Neural cell (in vitro differentiated cells): ENCODE measurements around the gene YKT6. TPM values are rescaled to one million over a fixed set of nuclear protein-coding genes. Genes with fewer than 3 reads are reported as not detected.

Experiments used
- H2AFZ ChIP-seq: fragments of 200-600, 300-800 bp; sonication (generic), shearing (Covaris generic); 2 replicates; pipeline ENCODE4 v1.6.0; 2014; ENCODE audit warnings: low read depth, mild to moderate bottlenecking, antibody characterized with exemption, low read length, moderate library complexity
- H3F3A ChIP-seq: fragments of 200-600 bp; shearing (Covaris generic); 2 replicates; pipeline ENCODE4 v1.6.1; 2016; ENCODE audit warnings: mild to moderate bottlenecking, moderate library complexity, mixed read lengths, antibody characterized with exemption, low read length; ENCODE audit not compliant: insufficient read depth, poor library complexity, severe bottlenecking
- H3K27ac ChIP-seq: fragments of 200-600, 300-800 bp; sonication (generic), shearing (Covaris generic); 2 replicates; pipeline ENCODE4 v1.5.1; 2014; ENCODE audit warnings: mild to moderate bottlenecking, low read length, moderate library complexity
- H3K27me3 ChIP-seq: fragments of 300-800, 200-600 bp; sonication (generic), shearing (Covaris generic); 2 replicates; pipeline ENCODE4 v1.6.0; 2014; ENCODE audit warnings: mild to moderate bottlenecking, low read depth, low read length, moderate library complexity; ENCODE audit not compliant: insufficient read depth
- H3K36me3 ChIP-seq: fragments of 300-800, 200-600 bp; sonication (generic), shearing (Covaris generic); 2 replicates; pipeline ENCODE4 v1.5.1; 2014; ENCODE audit warnings: mild to moderate bottlenecking, antibody characterized with exemption, low read length, moderate library complexity; ENCODE audit not compliant: insufficient read depth
- H3K4me2 ChIP-seq: fragments of 300-800, 200-600 bp; sonication (generic), shearing (Covaris generic); 2 replicates; pipeline ENCODE4 v1.6.0; 2014; ENCODE audit warnings: mild to moderate bottlenecking, low read length
- H3K4me3 ChIP-seq: fragments of 300-800, 200-600 bp; sonication (generic), shearing (Covaris generic); 2 replicates; pipeline ENCODE4 v1.5.1; 2014; ENCODE audit warnings: mild to moderate bottlenecking, low read length, moderate library complexity
- H3K79me2 ChIP-seq: fragments of 200-600 bp; shearing (Covaris generic); replicated peaks from 2 replicates; pipeline ENCODE4 v1.6.0; 2014; ENCODE audit warnings: mild to moderate bottlenecking, low read length, moderate library complexity; ENCODE audit not compliant: insufficient read depth
- H3K9ac ChIP-seq: fragments of 300-800, 200-600 bp; sonication (generic), shearing (Covaris generic); 2 replicates; pipeline ENCODE4 v1.6.1; 2016; ENCODE audit warnings: mild to moderate bottlenecking, low read length, mixed read lengths
- H3K9me2 ChIP-seq: fragments of 200-600 bp; shearing (Covaris generic); 2 replicates; pipeline ENCODE4 v1.6.1; 2016; ENCODE audit warnings: mild to moderate bottlenecking, low read length, mixed read lengths; ENCODE audit not compliant: insufficient read depth
- H3K9me3 ChIP-seq: fragments of 200-600, 300-800 bp; sonication (generic), shearing (Covaris generic); 2 replicates; pipeline ENCODE4 v1.6.1; 2016; ENCODE audit warnings: mild to moderate bottlenecking, mixed run types, low read length, moderate library complexity, mixed read lengths
- H4K20me1 ChIP-seq: fragments of 200-600 bp; shearing (Covaris generic); 2 replicates; pipeline ENCODE4 v1.6.1; 2016; ENCODE audit warnings: mild to moderate bottlenecking, mixed run types; ENCODE audit not compliant: insufficient read depth
- EP300 ChIP-seq: fragments of 450-650 bp; conservative IDR thresholded peaks from 2 replicates; pipeline ENCODE4 v1.6.1; 2014; ENCODE audit warnings: antibody characterized with exemption, mild to moderate bottlenecking, moderate library complexity; ENCODE audit not compliant: poor library complexity, severe bottlenecking
- EZH2 ChIP-seq: fragments of 200-600, 300-800 bp; shearing (Covaris generic), sonication (generic); IDR thresholded peaks from 2 replicates; pipeline ENCODE4 v1.6.1; 2014; ENCODE audit warnings: antibody characterized with exemption, low read length, borderline replicate concordance, mild to moderate bottlenecking; ENCODE audit not compliant: insufficient read depth, poor library complexity, severe bottlenecking
- MXI1 ChIP-seq: fragments of 450-650 bp; conservative IDR thresholded peaks from 2 replicates; pipeline ENCODE4 v1.6.1; 2014; ENCODE audit warnings: antibody characterized with exemption, mild to moderate bottlenecking; ENCODE audit not compliant: poor library complexity, severe bottlenecking
- POLR2AphosphoS5 ChIP-seq: IDR thresholded peaks from 2 replicates; pipeline ENCODE4 v1.6.1; 2012
- RAD21 ChIP-seq: fragments of 450-650 bp; conservative IDR thresholded peaks from 2 replicates; pipeline ENCODE4 v1.6.1; 2014; ENCODE audit warnings: antibody characterized with exemption, mild to moderate bottlenecking, moderate library complexity
- SMC3 ChIP-seq: fragments of 450-650 bp; conservative IDR thresholded peaks from 2 replicates; pipeline ENCODE4 v1.6.1; 2014; ENCODE audit warnings: antibody characterized with exemption, mild to moderate bottlenecking, moderate library complexity; ENCODE audit not compliant: poor library complexity
- TAF1 ChIP-seq: IDR thresholded peaks from 2 replicates; pipeline ENCODE4 v1.6.1; 2012; ENCODE audit warnings: low read depth
- polyA plus RNA-seq: library from polyadenylated mRNA; depleted of rRNA; stranded (reverse); fragments of >200 nt; gene quantifications from 2 replicates; pipeline ENCODE4 v1.2.3, GENCODE V29; 2014
- TF ChIP-seq, protein P1 (sequence below): fragments of 450-650 bp; IDR thresholded peaks from 2 replicates; pipeline ENCODE4 v1.5.1; 2014; ENCODE audit warnings: antibody characterized with exemption, mild to moderate bottlenecking, moderate library complexity; ENCODE audit not compliant: poor library complexity, severe bottlenecking
- TF ChIP-seq, protein P2 (sequence below): IDR thresholded peaks from 2 replicates; pipeline ENCODE4 v1.6.1; 2012; ENCODE audit warnings: borderline replicate concordance

The YKT6 gene
- polyA plus RNA-seq, 1 donor from 2014 or later, result 93.4 TPM

DNA sequence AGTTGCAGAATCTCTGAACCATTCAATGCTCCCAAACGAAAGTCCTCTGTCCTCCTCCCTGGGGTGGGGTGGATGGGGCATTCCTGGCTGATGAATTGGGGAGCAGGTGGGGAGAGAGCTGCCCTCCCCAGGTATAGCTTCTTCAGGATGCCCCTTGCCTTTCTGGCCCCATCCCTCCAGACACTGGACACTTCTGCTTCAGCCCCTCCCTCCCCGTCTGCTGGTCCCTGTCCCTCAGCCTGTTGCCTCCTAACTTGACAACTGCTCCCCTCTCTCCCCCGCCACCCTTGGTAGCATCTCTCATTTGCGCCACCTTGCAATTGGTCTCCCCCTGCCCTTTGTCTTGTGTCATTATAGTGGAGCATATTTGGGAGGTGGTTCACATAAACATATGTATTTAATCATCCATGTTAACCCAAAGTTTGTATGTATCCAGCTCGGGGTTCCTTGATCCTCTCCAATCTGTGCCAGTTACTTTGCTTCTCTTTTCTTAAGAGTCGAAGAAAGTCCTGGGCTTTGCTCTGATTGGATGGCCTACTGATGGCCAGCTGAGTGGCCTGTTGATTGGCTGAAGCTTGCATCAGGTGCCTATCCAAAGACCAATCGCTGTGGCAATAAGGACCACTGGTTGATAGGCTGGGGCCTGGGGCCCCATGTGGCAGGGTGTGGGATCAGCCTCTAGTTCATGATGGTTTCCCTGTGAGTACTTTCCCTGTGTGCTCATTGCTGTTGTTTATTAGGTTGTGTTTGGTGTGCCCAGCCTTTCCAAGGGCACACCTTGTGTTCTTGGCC is 7.6 kb upstream of the YKT6 start:
- H3K27ac ChIP-seq, result no peak overlapping the region
- H3F3A ChIP-seq, result no peaks in the 10 kb centered on the region
- H3K79me2 ChIP-seq, result no peaks in the 10 kb centered on the region
- no peak overlapping the region for H3K4me2 ChIP-seq
- no peaks in the 10 kb centered on the region for H3K27me3 ChIP-seq
- H3K9ac ChIP-seq, result no peak overlapping the region
- TF ChIP-seq, protein P1, sequence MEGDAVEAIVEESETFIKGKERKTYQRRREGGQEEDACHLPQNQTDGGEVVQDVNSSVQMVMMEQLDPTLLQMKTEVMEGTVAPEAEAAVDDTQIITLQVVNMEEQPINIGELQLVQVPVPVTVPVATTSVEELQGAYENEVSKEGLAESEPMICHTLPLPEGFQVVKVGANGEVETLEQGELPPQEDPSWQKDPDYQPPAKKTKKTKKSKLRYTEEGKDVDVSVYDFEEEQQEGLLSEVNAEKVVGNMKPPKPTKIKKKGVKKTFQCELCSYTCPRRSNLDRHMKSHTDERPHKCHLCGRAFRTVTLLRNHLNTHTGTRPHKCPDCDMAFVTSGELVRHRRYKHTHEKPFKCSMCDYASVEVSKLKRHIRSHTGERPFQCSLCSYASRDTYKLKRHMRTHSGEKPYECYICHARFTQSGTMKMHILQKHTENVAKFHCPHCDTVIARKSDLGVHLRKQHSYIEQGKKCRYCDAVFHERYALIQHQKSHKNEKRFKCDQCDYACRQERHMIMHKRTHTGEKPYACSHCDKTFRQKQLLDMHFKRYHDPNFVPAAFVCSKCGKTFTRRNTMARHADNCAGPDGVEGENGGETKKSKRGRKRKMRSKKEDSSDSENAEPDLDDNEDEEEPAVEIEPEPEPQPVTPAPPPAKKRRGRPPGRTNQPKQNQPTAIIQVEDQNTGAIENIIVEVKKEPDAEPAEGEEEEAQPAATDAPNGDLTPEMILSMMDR, result no peak
- TF ChIP-seq, protein P2, sequence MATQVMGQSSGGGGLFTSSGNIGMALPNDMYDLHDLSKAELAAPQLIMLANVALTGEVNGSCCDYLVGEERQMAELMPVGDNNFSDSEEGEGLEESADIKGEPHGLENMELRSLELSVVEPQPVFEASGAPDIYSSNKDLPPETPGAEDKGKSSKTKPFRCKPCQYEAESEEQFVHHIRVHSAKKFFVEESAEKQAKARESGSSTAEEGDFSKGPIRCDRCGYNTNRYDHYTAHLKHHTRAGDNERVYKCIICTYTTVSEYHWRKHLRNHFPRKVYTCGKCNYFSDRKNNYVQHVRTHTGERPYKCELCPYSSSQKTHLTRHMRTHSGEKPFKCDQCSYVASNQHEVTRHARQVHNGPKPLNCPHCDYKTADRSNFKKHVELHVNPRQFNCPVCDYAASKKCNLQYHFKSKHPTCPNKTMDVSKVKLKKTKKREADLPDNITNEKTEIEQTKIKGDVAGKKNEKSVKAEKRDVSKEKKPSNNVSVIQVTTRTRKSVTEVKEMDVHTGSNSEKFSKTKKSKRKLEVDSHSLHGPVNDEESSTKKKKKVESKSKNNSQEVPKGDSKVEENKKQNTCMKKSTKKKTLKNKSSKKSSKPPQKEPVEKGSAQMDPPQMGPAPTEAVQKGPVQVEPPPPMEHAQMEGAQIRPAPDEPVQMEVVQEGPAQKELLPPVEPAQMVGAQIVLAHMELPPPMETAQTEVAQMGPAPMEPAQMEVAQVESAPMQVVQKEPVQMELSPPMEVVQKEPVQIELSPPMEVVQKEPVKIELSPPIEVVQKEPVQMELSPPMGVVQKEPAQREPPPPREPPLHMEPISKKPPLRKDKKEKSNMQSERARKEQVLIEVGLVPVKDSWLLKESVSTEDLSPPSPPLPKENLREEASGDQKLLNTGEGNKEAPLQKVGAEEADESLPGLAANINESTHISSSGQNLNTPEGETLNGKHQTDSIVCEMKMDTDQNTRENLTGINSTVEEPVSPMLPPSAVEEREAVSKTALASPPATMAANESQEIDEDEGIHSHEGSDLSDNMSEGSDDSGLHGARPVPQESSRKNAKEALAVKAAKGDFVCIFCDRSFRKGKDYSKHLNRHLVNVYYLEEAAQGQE, result no peak
- TF ChIP-seq SMC3 (no peak), TAF1 (no peak), EZH2 (no peak), POLR2AphosphoS5 (no peak), MXI1 (no peak), EP300 (no peak), RAD21 (no peak)
- H3K4me3 ChIP-seq, result no peak overlapping the region
- H4K20me1 ChIP-seq, result no peaks in the 10 kb centered on the region
- H3K36me3 ChIP-seq, result no peaks in the 10 kb centered on the region
- H2AFZ ChIP-seq, result no peak overlapping the region
- no peaks in the 10 kb centered on the region for H3K9me3 ChIP-seq
- no peaks in the 10 kb centered on the region for H3K9me2 ChIP-seq

DNA sequence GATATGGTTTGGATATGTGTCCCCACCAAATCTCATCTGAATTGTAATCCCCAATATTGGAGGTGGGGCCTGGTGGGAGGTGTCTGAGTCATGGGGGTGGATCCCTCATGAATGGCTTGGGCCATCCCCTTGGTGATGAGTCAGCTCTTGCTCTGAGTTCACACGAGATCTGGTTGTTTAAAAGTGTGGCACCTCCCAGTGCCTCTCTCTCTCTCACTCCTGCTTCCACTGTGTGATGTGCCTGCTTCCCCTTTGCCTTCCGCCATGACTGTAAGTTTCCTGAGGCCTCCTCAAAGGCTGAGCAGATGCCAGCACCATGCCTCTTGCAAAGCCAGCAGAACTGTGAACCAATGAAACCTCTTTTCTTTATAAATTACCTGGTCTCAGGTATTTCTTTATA is 6.7 kb upstream of the YKT6 start:
- no peaks in the 10 kb centered on the region for H3K9me2 ChIP-seq
- H3K27ac ChIP-seq, result no peak overlapping the region
- no peak overlapping the region for H3K4me2 ChIP-seq
- H3F3A ChIP-seq, result no peaks in the 10 kb centered on the region
- H3K27me3 ChIP-seq, result no peaks in the 10 kb centered on the region
- no peaks in the 10 kb centered on the region for H3K9me3 ChIP-seq
- H3K36me3 ChIP-seq, result no peaks in the 10 kb centered on the region
- H3K4me3 ChIP-seq, result no peak overlapping the region
- no peaks in the 10 kb centered on the region for H3K79me2 ChIP-seq
- no peak overlapping the region for H2AFZ ChIP-seq
- H3K9ac ChIP-seq, result no peak overlapping the region
- H4K20me1 ChIP-seq, result no peaks in the 10 kb centered on the region
- TF ChIP-seq MXI1 (no peak), EZH2 (no peak), POLR2AphosphoS5 (no peak), TAF1 (no peak), SMC3 (no peak), RAD21 (no peak), EP300 (no peak)
- TF ChIP-seq, protein P2, result no peak
- TF ChIP-seq, protein P1, result no peak
